ENCODE measurements around the gene COPS3. TPM values are rescaled to one million over a fixed set of nuclear protein-coding genes. Genes with fewer than 3 reads are reported as not detected.

The COPS3 gene
- total and polyA plus RNA-seq, 2 of the 4 experiments (the other 2 are of a cell fraction), result 71.4 to 144 TPM

DNA sequence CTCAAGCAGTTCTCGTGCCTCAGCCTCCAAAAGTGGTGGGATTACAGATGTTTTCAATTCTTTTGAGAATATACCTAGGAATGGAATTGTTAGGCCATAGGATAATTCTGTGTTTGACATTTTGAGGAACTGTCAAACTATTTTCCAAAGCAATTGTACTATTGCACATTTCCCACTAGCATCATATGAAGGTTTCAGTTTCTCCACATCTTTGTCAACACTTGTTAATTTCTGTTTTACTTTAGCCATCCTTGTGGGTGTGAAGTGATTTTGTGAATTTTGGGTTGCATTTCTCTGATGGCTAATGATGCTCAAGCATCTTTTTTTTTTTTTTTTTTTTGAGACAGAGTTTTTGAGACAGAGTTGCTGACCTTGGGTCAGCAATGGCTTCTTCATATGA, 28.3 kb upstream of the COPS3 start:
- Histone ChIP-seq H4K91ac (ENCODE audit: insufficient read depth, low read depth, low read length) (no peak overlapping the region), H3K4ac (ENCODE audit: low read depth, low read length) (no peak overlapping the region), H3K23ac (ENCODE audit: low read depth, low read length) (no peak overlapping the region), H4K20me1 (ENCODE audit: insufficient read depth, low read length) (no peaks in the 10 kb centered on the region), H3K4me3 (ENCODE audit: insufficient read depth, low read depth, low read length) (no peak overlapping the region), H3K9me1 (ENCODE audit: insufficient read depth, low read length) (no peaks in the 10 kb centered on the region), H2BK5ac (ENCODE audit: low read depth, low read length, poor library complexity, severe bottlenecking) (no peak overlapping the region), H2BK20ac (ENCODE audit: low read depth, low read length) (no peak overlapping the region), H3K4me2 (ENCODE audit: low read depth, low read length) (no peak overlapping the region), H3K27ac (ENCODE audit: insufficient read depth, low read length) (no peak overlapping the region), H4K8ac (ENCODE audit: low read depth in 2 of 2, low read length in 2 of 2) (no peak overlapping the region), H2AK9ac (replicated peaks; ENCODE audit: low read depth, low read length, poor library complexity) (no peak overlapping the region), H3K18ac (ENCODE audit: low read depth, low read length) (no peak overlapping the region), H3K27me3 (ENCODE audit: control insufficient read depth, insufficient read depth, low read length) (no peaks in the 10 kb centered on the region; the same call in 1 of the 2 replicates), H3K56ac (ENCODE audit: extremely low read depth, insufficient read depth, low read length) (no peak overlapping the region), H2AFZ (replicated peaks; ENCODE audit: low read length, poor library complexity) (no peak overlapping the region), H3K9ac (ENCODE audit: low read depth, low read length) (no peak overlapping the region), H2BK15ac (ENCODE audit: low read depth, low read length) (no peak overlapping the region), H3K14ac (replicated peaks; ENCODE audit: low read depth, low read length) (no peak overlapping the region), H3K36me3 (ENCODE audit: control insufficient read depth, insufficient read depth, low read length) (no peaks in the 10 kb centered on the region), H3K79me1 (ENCODE audit: low read depth in 1 of 2, low read length in 2 of 2) (no peaks in the 10 kb centered on the region), H2AK5ac (ENCODE audit: low read depth, low read length) (no peak overlapping the region), H3K4me1 (ENCODE audit: control insufficient read depth, insufficient read depth, low read length) (no peaks in the 10 kb centered on the region), H4K5ac (ENCODE audit: low read depth, low read length) (no peak overlapping the region), H2BK120ac (ENCODE audit: low read depth, low read length) (no peak overlapping the region), H3K9me3 (ENCODE audit: control insufficient read depth, insufficient read depth, low read length) (no peaks in the 10 kb centered on the region)
- intact Hi-C loops (cut with micrococcal nuclease), result no loop called here
- no peak for ATAC-seq (ENCODE audit: low read depth)
- no peak for DNase-seq
- no peak for TF ChIP-seq RCOR1 (IDR thresholded peaks at IDR 0.05; ENCODE audit: insufficient replicate concordance, low read length)
- no peak for TF ChIP-seq SMC3 (IDR thresholded peaks at IDR 0.05; ENCODE audit: low read depth, low read length)
- no peak for TF ChIP-seq MXI1 (IDR thresholded peaks at IDR 0.05; ENCODE audit: borderline replicate concordance, low read depth, low read length)
- no peak for TF ChIP-seq FOS (IDR thresholded peaks at IDR 0.05; ENCODE audit: low read depth, low read length)
- no peak for TF ChIP-seq CHD1 (IDR thresholded peaks at IDR 0.05; ENCODE audit: low read depth, low read length)
- no peak for TF ChIP-seq NFE2L2 (IDR thresholded peaks at IDR 0.05; ENCODE audit: low read depth, low read length)
- TF ChIP-seq RFX5 (IDR thresholded peaks at IDR 0.05; ENCODE audit: low read depth, low read length), result no peak
- TF ChIP-seq, protein P1, sequence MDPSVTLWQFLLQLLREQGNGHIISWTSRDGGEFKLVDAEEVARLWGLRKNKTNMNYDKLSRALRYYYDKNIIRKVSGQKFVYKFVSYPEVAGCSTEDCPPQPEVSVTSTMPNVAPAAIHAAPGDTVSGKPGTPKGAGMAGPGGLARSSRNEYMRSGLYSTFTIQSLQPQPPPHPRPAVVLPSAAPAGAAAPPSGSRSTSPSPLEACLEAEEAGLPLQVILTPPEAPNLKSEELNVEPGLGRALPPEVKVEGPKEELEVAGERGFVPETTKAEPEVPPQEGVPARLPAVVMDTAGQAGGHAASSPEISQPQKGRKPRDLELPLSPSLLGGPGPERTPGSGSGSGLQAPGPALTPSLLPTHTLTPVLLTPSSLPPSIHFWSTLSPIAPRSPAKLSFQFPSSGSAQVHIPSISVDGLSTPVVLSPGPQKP (IDR thresholded peaks at IDR 0.05; ENCODE audit: borderline replicate concordance, low read depth, low read length), result no peak
- TF ChIP-seq CEBPB (IDR thresholded peaks at IDR 0.05; ENCODE audit: low read depth, low read length), result no peak
- TF ChIP-seq, protein P2, sequence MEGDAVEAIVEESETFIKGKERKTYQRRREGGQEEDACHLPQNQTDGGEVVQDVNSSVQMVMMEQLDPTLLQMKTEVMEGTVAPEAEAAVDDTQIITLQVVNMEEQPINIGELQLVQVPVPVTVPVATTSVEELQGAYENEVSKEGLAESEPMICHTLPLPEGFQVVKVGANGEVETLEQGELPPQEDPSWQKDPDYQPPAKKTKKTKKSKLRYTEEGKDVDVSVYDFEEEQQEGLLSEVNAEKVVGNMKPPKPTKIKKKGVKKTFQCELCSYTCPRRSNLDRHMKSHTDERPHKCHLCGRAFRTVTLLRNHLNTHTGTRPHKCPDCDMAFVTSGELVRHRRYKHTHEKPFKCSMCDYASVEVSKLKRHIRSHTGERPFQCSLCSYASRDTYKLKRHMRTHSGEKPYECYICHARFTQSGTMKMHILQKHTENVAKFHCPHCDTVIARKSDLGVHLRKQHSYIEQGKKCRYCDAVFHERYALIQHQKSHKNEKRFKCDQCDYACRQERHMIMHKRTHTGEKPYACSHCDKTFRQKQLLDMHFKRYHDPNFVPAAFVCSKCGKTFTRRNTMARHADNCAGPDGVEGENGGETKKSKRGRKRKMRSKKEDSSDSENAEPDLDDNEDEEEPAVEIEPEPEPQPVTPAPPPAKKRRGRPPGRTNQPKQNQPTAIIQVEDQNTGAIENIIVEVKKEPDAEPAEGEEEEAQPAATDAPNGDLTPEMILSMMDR (conservative IDR thresholded peaks at IDR 0.05; ENCODE audit: low read depth, low read length), result no peak
- no peak for TF ChIP-seq POLR2A (IDR thresholded peaks at IDR 0.05; ENCODE audit: low read depth, low read length)
- TF ChIP-seq, protein P3, sequence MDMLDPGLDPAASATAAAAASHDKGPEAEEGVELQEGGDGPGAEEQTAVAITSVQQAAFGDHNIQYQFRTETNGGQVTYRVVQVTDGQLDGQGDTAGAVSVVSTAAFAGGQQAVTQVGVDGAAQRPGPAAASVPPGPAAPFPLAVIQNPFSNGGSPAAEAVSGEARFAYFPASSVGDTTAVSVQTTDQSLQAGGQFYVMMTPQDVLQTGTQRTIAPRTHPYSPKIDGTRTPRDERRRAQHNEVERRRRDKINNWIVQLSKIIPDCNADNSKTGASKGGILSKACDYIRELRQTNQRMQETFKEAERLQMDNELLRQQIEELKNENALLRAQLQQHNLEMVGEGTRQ (IDR thresholded peaks at IDR 0.05; ENCODE audit: low read depth, low read length), result no peak
- no peak for TF ChIP-seq RAD21 (IDR thresholded peaks at IDR 0.05; ENCODE audit: low read length)
- TF ChIP-seq MAFK (IDR thresholded peaks at IDR 0.05; ENCODE audit: low read depth, low read length), result no peak
- no peak for TF ChIP-seq MAZ (IDR thresholded peaks at IDR 0.05; ENCODE audit: borderline replicate concordance, low read depth, low read length)
- no peak for TF ChIP-seq BHLHE40 (IDR thresholded peaks at IDR 0.05; ENCODE audit: low read depth, low read length)
- BruUV-seq (replicated peaks), result no TSS peak
- in situ Hi-C loops (cut with MboI; ENCODE audit: low sequenced_read_pairs), result no loop called here
- dilution Hi-C loops (cut with HindIII; ENCODE audit: low sequenced_read_pairs, unreplicated experiment), result no loop called here
- no CpG with 5 or more reads among the region's 1 CpG for WGBS, 2 experiments (ENCODE audit: extremely low coverage in 2 of 2, insufficient read length in 1 of 2)
- ChIA-PET POLR2A (ENCODE audit: unreplicated experiment) (no interaction called here), CTCF (no interaction called here)
